SK-N-SH (cell line): ENCODE data around the gene ABLIM2.

Source experiments
- EP300 ChIP-seq, 2 experiments: IDR thresholded peaks; 2 replicates each; pipeline versions ENCODE4 v1.4.0 to v1.6.1; 2012; ENCODE audit warnings: borderline replicate concordance in 1 of 2, low read depth in 1 of 2, low read length in 1 of 2
- EZH2phosphoT487 ChIP-seq: fragments of 200-600 bp; sonication (generic); IDR thresholded peaks from 2 replicates; pipeline ENCODE4 v1.6.1; 2017; ENCODE audit warnings: low read depth, mixed run types, mild to moderate bottlenecking, antibody characterized with exemption, moderate library complexity, borderline replicate concordance
- NFIC ChIP-seq: IDR thresholded peaks from 2 replicates; pipeline ENCODE4 v1.4.0; 2012; ENCODE audit warnings: borderline replicate concordance
- NRF1 ChIP-seq: IDR thresholded peaks from 2 replicates; pipeline ENCODE4 v1.6.1; 2012; ENCODE audit warnings: low read depth, mild to moderate bottlenecking, low read length
- SIN3A ChIP-seq: IDR thresholded peaks from 2 replicates; pipeline ENCODE4 v1.6.1; 2012; ENCODE audit warnings: low read depth, mild to moderate bottlenecking, low read length, moderate library complexity, borderline replicate concordance
- TF ChIP-seq, protein P1 (sequence below): fragments of 200-600 bp; sonication (generic); IDR thresholded peaks from 2 replicates; pipeline ENCODE4 v1.6.1; 2017; ENCODE audit warnings: antibody characterized with exemption, mild to moderate bottlenecking, moderate library complexity
- TF ChIP-seq, protein P2 (sequence below): IDR thresholded peaks from 2 replicates; pipeline ENCODE4 v1.6.1; 2012; ENCODE audit warnings: mild to moderate bottlenecking, low read depth, low read length, moderate library complexity
- TF ChIP-seq, protein P3 (sequence below): IDR thresholded peaks from 2 replicates; pipeline ENCODE4 v1.4.0; 2012; ENCODE audit warnings: low read depth

DNA sequence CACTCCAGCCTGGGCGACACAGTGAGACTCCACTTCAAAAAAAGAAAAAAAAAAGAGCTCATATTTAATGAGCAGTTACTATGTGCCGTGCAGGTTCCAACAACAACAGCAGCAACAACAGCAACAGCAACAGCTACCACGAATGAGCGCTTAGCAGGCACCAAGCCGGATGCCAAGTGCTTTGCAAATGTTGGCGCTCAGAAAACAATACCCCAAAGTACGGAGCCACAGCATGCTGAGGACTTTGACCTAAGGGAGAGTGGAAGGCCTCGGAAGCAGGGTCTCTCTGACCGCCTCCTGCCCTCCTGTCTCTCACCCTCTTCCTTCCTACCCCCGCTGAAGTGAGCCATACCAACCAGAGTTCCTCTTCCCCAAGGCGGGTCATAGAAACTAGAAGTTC, 116.7 kb downstream of the ABLIM2 start:
- TF ChIP-seq, protein P1, sequence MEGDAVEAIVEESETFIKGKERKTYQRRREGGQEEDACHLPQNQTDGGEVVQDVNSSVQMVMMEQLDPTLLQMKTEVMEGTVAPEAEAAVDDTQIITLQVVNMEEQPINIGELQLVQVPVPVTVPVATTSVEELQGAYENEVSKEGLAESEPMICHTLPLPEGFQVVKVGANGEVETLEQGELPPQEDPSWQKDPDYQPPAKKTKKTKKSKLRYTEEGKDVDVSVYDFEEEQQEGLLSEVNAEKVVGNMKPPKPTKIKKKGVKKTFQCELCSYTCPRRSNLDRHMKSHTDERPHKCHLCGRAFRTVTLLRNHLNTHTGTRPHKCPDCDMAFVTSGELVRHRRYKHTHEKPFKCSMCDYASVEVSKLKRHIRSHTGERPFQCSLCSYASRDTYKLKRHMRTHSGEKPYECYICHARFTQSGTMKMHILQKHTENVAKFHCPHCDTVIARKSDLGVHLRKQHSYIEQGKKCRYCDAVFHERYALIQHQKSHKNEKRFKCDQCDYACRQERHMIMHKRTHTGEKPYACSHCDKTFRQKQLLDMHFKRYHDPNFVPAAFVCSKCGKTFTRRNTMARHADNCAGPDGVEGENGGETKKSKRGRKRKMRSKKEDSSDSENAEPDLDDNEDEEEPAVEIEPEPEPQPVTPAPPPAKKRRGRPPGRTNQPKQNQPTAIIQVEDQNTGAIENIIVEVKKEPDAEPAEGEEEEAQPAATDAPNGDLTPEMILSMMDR: no peak
- TF ChIP-seq SIN3A: no peak
- no peak for TF ChIP-seq EP300 (IDR thresholded peaks at IDR 0.05; ENCODE audit: borderline replicate concordance in 1 of 2, low read depth in 1 of 2, low read length in 1 of 2)
- TF ChIP-seq, protein P2, sequence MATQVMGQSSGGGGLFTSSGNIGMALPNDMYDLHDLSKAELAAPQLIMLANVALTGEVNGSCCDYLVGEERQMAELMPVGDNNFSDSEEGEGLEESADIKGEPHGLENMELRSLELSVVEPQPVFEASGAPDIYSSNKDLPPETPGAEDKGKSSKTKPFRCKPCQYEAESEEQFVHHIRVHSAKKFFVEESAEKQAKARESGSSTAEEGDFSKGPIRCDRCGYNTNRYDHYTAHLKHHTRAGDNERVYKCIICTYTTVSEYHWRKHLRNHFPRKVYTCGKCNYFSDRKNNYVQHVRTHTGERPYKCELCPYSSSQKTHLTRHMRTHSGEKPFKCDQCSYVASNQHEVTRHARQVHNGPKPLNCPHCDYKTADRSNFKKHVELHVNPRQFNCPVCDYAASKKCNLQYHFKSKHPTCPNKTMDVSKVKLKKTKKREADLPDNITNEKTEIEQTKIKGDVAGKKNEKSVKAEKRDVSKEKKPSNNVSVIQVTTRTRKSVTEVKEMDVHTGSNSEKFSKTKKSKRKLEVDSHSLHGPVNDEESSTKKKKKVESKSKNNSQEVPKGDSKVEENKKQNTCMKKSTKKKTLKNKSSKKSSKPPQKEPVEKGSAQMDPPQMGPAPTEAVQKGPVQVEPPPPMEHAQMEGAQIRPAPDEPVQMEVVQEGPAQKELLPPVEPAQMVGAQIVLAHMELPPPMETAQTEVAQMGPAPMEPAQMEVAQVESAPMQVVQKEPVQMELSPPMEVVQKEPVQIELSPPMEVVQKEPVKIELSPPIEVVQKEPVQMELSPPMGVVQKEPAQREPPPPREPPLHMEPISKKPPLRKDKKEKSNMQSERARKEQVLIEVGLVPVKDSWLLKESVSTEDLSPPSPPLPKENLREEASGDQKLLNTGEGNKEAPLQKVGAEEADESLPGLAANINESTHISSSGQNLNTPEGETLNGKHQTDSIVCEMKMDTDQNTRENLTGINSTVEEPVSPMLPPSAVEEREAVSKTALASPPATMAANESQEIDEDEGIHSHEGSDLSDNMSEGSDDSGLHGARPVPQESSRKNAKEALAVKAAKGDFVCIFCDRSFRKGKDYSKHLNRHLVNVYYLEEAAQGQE: no peak
- TF ChIP-seq, protein P3, sequence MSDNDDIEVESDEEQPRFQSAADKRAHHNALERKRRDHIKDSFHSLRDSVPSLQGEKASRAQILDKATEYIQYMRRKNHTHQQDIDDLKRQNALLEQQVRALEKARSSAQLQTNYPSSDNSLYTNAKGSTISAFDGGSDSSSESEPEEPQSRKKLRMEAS: no peak
- no peak for TF ChIP-seq NRF1
- TF ChIP-seq NFIC: no peak
- no peak for TF ChIP-seq EZH2phosphoT487
